Measurements from ENCODE around the gene SYS1.
"Not testable (repeated sequence)": the region's sequence is repeated elsewhere in the genome, so short reads cannot be mapped to it uniquely, and the experiment has no call there.

Gene SYS1

DNA sequence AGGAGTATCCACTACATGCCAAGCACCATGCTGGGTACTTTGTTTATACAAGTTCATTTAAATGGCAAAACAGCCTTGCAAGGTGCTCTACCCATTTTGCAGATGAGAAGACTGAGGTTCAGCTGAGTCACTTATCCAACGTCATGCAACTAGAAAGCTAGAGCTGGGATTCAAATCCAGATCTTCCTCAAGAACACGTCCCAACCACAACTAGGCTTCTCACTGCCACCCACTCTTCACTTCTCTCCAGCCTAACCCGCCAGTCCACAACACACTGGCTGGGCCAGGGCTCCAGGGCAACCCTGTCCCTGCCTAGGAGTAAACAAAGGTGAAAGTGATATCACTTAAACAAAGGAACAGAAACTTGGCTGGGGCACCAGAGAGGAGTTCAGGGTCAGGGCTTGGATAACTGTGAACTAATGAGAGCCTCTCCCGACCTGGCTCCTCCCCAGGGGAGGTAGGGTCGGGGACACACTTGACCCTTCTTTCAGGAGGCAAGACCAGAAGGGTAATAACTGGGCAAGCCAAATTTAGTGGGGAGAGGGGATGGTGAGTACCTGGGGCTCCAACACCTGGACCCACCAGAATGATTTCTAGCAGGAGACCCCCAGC, 22.6 kb upstream of the SYS1 start:
- DNase-seq (ENCODE audit: low spot score), result no peak

DNA sequence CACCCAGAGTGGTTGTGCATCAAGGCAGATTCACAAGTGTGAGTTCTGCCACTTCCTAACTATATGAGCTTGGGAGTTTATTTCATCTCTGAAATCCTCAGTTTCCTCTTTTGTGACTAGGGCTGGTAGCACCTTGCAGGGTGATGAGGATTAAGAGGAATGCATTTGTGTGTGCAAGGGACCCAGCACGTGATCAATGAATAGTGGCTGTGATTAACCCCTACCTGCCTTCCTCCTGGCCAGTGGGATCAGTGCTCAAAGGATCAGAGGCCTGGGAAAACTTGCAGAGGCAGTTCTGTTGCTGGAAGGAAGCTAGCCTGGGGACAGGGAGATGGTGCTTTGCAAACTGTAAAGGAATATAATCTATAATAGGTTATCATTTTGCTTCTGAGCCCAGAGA, 22.0 kb upstream of the SYS1 start:
- DNase-seq (ENCODE audit: low spot score), result no peak

DNA sequence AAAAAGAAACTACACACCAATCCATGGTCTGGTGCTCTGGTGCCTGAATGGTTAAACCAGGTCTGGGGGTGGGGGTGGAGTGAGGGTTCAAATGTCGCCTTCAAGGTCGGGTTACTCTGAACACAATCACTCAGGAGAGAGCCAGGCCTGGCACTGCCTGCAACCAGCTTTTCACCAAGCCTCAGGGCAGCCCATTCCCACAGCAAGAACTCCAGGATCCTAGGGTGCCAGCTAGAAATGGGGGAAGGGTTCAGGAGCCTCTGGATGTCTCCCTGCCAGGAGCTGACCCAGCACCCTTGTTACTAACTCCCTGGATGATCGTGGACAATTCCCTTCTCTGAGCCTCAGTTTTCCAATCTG, 21.4 kb upstream of the SYS1 start:
- DNase-seq (ENCODE audit: low spot score), result no peak

DNA sequence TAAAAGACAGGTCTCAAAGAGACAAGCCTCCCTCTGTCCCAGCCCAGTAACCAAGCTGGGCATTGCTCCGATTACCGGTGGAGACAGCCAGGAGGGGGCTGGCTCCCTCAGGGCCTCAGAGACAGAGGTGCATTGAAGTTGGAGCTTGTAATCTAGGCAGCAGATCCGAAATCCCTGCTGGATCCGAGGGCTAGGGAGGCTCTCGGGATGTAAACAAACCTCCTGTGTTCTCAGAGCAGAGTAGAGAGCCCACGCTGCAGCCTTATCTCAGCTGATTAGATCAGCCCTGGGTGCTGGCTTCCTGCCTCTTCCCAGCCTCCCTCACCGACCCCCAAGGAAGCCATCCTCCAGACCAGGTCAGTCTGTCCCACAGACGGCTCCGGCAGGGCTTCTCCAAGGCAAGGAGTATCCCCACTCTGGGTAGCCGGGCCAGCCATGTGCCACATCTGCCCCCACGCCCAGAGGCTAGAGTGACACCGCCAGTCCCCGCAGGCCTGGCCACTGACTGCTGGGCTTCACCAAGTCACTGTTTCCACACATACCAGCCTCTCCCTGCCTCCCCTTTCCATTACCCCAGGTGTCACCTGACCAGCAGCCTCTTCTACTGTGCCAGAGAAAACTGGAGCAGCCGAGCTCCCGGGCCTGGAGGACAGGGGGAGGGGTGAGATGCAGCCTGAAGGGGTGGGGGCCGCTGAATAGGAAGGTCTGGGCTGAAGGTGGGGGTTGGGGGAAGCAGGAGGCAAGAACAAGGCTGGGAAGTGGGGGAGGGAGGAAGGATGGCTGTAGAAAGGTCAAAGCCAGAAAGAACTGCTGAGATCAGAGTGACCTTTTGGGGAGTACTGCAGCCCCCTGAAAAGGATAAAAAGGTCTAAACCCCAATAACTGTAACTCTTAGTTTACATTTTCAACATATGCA, 20.8 kb upstream of the SYS1 start:
- no peak for DNase-seq (ENCODE audit: low spot score)

DNA sequence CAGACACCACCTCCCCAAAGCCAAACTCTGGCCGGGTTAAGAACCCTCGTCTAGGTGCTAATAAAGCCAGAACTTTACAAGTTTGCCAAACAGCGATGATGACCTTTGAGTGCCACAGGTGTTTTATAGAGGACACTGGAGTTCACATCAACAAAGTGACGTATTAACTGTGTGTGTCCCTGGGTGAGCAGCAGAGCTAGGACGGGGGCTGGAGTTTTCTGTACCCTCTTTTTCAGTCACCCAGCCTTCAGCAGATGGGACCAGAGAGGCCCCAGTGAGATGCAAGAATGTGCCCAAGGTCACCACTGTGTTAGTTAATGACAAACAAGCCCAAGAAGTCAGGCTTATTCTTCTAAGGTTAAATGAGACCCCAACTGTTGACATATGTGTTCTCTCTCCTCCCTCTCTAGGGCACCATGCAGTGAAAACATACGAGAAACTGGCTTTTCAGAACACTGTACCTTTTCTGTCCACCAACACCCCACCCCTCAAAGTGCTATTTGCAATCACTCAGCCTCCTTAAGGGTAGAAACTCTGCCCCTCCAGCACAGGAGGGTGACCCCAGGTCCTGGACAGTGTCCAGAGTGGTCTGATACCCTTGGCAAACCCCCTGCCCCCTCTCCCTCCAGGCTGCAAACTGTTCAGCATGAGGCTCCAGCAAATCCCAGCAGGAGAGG, 20.0 kb upstream of the SYS1 start:
- DNase-seq (ENCODE audit: low spot score), result no peak

DNA sequence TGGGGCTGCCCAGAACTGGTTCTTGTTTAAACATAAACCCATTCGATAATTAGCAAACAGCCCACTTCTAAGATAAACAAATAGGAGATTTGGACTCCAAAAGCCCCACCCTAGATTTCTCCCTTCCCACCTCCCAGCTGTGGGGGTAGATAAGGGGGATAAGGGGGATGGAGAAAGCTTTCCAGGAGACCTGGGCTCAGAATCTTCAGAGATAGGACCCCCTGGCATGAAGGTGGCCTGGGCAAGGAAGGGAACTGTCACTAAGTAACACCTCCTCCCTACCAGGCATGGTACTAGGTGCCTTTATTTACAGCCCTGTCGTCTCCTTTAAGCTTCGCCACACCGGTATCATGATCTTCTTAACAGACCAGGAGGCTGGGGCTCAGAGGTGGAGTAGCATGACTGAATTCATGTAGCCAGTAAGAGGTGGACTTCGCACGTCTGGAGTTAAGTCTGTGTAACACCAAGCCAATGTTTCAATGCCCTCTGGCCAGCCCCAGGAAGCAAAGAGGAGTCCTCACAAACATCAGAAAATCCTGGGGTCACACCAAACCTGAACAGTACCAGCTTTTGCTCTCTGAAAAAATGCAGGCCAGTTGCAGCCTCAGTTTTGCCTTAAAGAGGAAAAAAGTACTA, 19.3 kb upstream of the SYS1 start:
- DNase-seq (ENCODE audit: low spot score), result no peak

DNA sequence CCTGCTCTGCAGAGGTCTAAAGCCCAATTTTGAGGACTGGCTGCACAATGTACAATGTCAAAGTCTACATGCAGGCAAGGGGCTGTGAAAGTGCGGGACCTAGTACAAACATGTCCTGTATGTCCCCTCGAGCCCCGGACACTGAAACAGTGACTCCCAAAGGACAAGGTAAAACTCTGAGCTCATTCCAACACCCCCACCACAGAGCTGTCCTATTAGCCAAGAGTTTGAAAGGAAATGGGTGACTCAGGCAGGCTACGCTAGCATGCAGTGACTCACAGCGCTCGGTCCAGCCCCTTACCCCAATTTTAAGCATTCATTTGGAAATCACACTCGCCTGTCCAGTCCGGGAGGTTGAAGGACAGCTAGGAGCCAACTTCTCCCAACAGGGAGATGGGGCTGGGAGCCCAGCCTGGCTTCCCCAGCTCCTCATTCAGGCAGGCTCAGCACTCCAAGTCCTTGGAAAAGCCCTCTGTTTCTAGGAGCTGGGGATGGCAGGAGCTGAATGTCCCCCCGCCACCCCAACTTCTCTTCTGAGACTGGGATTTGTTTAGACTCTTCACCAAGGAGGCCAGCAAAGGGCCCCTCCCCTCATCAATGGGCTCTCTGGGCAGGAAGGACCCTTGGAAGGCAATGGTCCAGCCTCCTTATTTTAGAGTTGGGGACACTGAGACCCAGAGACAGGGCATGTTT, 18.6 kb upstream of the SYS1 start:
- DNase-seq (ENCODE audit: low spot score), result no peak

DNA sequence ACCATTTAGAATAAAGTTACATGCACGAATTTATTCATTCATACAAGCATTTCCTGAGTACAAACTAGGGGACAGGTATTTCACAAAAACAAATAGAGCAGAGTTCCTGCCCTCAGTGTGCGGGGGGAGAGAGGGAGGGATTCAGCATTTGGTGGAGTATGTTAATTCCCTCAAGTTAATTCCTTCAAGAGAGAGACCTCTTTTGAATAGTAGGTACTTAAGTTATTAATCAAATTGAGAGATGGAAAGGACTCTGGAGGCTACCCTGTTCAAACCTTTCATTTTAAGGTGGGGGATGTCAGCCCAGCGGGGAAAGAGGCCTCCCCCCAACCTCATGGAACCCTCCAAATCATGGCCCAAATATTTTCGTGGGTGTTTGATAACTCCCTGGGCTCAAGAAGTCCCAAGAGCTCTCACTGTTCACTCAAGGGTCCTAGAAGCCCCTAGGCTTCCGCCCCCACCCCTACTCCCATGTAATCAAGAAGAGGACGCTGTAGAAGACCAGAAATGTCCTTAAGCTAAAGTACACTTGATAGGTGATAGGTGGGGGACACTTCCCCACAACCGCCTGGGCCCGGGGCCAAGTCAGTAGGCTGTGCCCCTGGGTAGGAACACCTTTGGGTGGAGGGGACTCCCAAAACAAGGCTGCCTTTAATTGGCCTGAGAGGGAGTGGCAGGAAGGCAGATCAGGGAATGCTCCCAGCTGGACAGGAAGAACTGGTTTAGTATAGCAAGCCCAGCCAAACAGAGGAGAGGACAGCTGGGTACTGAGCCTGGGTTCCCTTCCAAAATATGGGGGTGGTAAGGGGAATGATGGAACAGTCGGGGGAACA, 17.6 kb upstream of the SYS1 start:
- DNase-seq (ENCODE audit: low spot score), result no peak

DNA sequence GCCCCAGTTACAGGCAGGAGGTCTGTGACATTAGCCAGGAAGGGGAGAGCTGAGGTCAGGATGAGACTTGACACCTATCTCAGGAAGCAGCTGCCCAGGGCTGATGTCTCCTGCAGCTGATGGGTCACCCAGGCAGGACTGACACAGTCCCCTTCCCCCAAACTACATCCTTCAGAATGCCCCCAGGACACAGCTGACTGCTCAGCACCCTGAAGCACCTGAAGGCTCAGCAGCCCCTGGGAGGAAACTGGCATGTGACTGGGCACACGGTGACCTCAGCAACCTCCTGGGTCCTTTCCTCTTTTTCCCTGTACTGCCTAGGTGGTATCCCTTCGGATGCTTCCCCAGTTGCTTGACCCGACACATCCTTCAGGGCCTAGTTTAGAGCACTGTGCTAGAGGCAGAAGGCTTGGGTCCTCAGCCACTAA, 16.7 kb upstream of the SYS1 start:
- DNase-seq (ENCODE audit: low spot score), result no peak

DNA sequence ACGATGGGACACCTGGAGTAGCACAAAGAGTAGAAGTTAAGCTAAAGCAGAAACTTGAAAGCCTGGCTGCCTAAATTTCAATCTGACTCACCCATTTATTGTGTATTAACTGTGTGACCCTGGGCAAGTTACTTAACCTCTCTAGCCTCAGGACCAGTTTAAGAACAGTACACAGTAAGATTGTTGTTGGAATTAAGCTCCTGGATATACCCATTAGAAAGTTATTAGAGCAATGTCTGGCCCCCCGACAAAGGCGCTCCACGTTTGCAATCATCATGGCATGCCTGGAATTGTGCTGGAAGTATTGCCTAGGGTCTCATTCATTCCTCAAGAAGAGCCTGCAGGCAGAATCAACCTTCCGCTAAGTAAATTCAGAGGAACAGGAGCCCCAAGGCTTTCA, 16.1 kb upstream of the SYS1 start:
- DNase-seq (ENCODE audit: low spot score), result no peak

DNA sequence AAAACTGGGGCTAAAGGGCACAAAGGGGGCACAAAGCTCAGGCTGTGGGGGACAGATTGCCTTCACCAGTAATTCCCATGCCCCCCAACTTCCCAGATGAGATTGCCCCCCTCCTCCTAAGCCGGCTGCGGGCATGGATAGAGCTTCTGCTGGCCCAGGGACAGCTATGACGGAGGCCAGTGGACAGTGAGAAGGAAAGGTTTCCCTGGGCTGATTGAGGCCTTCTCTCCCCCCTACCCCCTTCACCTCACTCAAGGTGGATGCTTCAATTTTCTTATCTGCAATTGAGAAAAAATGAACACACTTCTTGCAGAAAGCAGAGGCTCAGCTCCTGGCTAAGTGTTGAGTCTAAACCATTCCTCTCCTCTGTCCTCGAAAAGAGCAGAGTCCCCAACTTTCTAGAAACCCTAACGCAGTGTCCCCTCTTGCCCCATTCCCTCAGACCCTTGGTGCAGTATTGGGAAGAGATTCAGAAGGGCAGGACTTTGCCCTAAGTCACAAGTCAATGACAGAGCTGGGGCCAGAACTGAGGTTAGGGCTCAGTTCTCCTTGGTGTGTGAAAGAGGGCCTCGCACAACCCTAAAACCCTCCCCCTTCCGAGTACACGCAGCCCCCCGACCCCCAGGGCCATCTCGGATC, 15.5 kb upstream of the SYS1 start:
- no peak for DNase-seq (ENCODE audit: low spot score)

DNA sequence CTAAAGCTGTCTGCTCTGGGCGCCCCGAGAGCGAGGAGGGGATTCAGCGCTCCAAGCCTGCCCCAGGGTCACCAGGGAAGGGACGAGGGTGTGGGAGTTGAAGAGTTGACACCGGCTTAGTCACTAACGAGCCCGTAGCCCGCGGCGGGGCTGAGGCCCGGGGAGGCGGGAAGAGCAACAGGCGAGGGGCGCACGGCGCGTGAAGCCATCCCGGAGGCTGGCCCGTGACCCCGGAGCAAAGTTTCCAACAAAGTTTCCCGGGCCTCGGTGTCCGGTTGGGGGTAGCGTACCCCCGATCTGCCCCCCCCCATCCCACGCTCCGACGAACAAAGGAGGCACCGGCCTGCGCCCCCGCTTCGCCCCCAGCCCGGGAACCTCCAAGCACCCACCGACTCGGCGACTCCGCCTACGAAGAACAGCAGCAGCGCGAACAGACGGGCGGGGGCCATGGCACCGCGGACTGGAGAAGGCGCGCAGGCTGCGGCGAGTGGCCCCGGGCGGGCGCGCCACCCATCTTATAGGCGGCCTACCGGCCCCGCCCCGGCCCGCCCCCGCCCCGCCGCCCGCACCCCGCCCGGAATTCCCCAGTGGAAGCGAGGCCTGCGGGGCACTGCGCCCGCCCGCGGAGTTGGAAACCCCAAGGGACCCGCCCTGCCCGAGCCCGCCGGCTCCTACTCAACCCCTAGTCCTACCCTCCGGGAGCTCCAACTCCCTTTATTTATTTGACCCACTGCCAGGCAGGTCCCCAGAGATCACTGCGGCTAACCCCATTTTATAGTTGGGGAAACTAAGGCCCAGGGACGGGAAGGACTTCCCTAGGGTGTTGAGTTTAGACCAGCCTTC, 14.8 kb upstream of the SYS1 start, which contains the start of gene SDC4:
Gene SDC4, minus strand, starts transcription at position 489 of the 843 bp plus-strand sequence. Its CDS starts 40 bp downstream, at position 449.
- no peak for DNase-seq (ENCODE audit: low spot score)

DNA sequence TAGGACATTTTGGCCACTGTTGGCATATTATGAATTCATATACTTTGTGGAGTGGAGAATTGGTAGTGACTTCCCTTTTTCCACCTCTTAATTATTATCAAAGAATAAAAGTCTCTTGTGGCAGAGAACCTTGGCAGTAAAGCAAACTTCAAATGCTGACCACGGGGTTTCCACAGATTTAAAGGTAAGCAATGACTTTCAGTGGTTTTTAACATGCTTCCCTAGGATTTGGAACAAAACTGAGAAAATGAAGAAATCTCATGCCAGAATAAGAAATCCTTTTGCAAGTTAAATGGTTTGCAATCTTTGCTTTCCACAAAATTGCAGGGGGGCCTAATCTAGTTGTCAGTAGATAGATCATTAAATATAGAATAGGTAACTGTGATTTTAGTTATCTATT, 12.7 kb upstream of the SYS1 start:
- no peak for DNase-seq (ENCODE audit: low spot score)

DNA sequence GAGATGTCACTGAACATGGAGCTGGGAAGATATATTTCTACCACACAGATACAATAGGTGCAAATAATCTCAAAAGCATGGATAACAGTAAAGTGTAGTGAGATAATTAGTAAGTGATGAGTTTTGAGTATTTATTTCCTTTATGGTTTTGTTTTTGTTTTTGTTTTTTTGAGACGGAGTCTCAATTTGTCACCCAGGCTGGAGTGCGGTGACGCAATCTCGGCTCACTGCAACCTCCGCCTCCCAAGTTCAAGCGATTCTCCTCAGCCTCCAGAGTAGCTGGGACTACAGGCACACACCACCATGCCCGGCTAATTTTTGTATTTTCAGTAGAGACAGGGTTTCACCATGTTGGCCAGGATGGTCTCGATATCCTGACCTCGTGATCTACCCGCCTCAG, 12.2 kb upstream of the SYS1 start:
- DNase-seq (ENCODE audit: low spot score), result not testable (repeated sequence)

DNA sequence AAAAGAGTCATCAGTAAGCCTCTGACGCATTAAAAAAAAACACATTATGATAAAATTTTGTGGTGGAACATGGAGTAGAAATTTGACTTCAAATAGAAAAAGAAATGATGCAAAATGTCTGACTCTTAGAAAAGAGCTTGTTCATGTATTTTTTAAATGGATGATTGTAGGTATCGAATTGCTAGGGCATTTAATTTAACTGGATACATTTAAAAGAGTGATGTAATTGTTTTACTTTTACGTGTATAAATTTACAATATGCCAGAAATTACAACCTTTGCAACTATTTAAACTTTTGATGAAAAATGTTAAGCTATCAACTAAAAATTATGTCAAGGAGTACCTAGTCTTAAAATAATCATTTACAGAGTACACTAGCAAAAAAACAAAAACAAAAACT, 10.2 kb upstream of the SYS1 start:
- no peak for DNase-seq (ENCODE audit: low spot score)

DNA sequence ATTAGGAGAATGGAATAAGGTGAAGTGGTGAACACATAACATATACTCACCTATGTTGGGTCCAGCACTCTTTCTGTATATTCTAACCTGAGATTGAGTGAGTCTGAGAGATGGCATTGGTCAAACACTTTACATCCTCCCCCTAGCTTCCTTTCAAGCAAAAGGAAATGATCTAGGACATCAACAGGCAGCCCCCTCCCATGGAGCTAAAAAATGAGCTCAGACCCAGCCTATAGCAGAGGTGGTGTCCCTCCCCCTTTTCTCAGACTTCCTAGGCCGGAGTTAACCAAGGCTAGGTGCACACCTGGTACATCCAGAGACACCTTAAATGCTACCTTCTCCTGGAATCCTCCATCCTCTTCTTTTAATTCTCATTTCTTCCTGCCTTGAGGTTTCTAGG, 9.2 kb upstream of the SYS1 start:
- DNase-seq (ENCODE audit: low spot score), result no peak

DNA sequence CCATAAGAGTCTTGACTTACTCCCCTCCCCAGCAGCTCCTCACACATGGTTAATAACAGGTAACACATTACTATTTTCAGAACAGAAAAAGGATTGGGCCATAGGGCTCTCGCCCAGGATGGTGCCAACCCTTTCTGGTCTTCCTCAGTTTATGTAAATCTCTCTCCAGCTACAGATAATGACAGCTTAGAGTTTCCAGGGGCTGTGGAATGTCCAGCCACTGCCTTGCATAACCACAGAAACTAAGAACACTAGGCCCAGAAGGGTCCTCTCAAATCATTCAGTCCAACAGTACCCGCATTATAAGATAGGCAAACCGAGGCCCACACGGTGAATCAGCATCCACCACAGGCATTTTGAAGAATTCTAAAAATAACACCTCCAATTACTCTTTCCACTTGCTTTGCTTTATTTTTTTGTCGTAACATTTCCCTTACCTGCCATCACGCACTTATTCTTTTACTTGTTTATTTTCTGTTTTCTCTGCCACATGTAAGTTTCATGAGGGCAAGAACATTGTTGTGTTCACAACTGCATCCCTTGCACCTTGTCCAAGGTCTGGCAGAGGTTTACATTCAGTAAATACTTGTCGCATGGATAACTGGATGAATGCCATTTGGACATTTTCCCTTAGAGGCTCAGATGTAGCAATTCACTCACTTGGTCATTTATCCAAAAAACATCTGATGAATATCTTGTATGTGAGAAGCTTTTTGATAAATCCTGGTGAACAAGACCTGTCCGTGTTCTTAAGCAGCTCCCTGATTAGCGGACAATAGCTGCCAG, 8.3 kb upstream of the SYS1 start:
- DNase-seq (ENCODE audit: low spot score), result no peak

DNA sequence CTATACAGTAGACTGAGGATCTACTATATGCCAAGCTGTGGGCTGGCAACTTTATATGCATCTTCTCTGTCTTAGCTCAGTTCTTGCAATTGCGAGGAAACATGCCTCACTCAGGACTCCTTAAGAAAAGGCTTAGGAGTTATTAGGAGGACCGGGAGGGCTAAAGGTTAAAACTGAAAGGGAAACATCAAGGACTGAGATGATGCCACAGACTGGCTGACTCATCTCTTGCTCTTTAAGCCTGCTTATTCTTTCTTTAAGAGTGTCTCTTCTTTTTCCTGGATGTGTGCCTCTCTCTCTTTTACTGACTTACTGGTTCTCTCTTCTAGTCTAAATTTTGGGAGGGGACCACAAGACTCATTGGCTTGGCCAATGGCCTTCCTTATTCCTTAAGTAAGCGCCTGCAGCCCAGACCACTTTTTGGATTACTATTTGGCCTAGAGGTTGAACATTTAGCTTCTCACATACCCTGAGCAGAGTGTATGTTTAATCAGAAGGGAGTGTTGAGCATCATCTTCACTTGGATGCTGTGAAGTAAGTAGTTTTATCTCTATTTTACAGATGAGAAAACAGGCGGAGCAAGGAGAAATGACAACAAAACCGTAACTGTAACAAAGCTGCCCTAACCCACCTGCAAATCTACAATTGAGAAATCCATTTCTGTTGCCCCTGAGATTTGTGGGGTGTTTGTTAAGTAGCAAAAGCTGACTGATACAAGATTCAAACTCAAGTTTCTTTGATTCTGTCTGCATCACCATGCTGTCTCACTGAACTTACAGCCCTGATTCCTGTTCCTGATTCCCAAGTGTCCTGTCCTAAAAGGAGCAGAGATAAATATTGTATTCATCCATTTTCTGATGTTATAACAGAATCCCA, 7.5 kb upstream of the SYS1 start:
- DNase-seq (ENCODE audit: low spot score), result no peak
